HG03135 (cell line): ENCODE measurements around the gene CHST5.

Experiments
- ATAC-seq: cut with Tn5 transposase; IDR thresholded peaks from one replicate; pipeline ENCODE4 v1.9.1; 2021; ENCODE audit warnings: mild to moderate bottlenecking, moderate library complexity; ENCODE audit not compliant: unreplicated experiment

CHST5 gene

DNA sequence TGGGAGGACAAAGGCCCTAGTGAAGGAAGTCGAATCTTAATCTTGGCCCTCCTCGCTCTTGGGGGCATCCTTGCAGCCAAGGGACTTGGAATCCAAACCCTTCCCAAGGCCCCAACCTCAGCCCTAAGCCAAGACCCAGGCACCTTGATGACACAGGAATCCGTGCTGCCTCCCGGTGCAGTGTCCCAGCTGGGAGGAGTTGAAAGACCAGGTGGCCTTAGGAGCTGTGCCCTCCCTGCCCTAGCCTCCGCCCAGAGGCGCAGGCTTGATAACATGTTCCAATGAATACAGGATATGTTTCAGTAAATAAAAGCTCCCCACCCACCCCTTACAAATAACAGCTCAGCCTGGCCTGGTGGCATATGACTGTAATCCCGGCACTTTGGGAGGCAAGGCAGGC, at the start of gene CHST5:
Gene CHST5 (minus strand): TSS at position 208 of the 400 bp plus-strand sequence. CDS start 5,724 bp downstream, outside the sequence.
- no peak for ATAC-seq

DNA sequence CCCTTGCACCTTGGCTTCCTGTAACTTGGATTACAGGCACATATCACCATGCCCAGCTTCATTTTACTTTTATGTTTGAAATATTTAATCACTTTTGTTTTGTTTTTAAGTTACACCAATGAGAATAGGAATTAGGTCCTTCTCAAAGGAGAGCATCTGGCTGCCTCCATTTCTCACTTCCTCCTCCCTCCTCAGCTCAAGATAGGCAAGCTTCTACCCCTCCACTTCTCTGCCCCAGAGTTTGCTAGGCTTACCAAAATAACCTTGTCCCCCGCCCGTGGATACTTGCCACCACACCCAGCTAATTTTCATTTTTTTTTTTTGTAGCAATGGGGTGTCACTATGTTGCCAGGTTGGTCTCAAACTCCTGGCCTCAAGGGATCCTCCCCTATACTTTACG, 48.2 kb upstream of the CHST5 start:
- ATAC-seq = no peak

DNA sequence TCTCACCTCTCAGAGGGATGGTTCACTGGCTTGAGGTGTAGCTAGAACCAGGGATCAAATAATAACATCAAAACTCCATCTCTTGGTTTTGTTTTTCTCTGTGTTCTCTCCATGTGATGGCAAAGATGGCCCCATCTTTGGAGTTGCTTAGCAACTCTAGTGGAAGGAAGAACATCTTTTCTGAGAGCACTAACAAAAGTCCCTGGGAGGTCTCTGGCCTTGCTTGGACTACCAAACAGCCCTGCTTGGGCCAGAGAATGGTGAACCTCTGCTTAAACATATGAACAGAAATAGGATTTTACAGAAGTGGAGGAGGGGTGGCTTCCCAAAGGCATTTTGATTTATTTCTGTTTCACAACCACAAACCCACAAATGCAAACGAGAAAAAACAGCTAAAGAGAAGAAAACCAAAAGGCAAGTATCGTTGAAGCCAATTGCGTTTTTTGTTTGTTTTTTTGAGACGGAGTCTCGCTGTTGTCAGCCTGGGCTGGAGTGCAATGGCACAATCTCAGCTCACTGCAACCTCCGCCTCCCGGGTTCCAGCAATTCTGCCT, 43.5 kb upstream of the CHST5 start:
- no peak for ATAC-seq

DNA sequence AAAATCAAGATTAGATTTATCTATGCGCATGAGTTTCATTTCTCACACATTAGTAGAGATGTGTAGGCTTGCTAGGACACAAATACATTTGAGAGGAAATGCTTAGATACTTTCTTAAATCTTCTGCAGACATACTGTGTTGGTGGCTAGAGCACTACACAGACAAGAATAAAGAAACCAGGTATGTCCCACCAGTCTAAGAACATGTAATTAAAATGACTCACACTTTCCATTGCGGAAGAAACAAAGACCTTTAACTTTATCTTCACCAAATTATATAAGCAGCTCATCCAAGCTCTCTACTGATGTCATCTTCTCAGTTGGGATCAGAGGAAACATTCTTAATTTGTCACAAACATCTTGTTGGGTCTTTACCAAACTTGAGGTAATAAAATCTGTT, 42.8 kb upstream of the CHST5 start:
- ATAC-seq = no peak

DNA sequence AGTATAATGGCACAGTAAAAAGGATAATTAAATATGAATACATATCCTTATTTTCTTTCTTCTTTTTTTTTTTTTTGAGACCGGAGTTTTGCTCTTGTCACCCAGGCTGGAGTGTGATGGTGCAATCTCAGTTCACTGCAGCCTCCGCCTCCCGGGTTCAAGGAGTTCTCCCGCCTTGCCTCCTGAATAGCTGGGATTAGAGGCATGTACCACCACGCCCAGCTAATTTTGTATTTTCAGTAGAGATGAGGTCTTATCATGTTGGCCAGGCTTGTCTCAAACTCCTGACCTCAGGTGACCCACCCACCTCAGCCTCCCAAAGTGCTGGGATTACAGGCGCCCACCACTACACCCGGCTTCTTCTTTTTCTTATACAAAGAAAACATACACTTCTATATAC, 42.3 kb upstream of the CHST5 start:
- ATAC-seq = no peak

DNA sequence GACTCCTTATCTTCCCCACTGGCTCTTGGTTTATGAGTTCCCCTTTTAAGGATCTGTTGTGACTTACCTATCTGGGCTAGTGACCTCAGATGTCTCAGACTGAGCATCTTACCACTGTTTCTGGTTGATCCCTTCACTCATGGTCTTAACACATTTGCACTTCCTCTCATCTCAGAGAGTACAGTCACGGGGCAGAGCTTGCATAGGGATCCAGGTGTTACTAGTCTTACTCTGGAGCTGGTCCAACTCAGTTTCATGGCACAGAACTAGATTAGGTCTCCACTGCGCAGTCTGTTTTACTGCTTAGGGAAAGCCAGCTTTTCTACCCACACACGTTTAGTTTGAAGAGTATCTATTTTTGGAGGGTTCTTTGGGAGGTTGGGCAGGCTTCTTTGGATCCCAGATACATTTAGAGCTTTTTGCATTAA, 40.5 kb upstream of the CHST5 start:
- ATAC-seq = no peak

DNA sequence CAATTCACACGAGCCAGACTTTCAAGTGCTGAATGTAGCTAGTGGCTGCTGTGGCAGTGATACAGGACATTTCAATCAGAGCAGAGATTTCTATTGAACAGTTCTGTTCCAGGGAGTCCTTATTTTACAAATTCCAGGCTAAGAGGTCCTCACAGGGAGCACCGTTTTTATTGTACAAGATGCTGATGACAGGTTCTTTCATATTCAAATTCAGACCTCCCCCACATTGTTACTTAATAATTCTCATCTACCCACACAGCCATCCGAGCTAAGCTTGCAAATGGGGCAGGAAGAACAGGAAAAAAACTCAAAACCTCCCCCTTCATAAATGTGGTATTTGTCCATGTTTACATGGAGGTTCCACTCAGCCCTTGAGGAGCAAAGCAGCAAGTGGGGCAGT, 40.0 kb upstream of the CHST5 start:
- ATAC-seq = no peak

DNA sequence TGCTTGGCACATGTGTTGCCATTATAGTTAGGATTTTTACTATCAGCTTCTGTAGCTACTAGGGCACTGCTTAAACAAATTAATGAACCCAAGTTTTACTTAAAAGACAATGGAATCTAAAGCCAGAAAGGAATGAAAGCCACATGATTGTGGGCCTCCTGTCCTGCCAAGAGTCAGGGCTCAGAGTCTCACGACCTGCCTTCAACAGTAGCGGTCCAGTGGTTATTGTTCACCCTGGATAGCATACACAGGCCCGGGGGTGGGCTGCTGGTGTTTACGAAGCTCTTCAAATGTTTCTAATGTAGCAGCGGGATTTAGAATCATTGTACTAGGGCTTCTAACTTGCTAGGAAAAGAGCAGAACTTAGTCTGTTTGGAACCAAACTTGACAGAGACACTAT, 38.0 kb upstream of the CHST5 start:
- no peak for ATAC-seq

DNA sequence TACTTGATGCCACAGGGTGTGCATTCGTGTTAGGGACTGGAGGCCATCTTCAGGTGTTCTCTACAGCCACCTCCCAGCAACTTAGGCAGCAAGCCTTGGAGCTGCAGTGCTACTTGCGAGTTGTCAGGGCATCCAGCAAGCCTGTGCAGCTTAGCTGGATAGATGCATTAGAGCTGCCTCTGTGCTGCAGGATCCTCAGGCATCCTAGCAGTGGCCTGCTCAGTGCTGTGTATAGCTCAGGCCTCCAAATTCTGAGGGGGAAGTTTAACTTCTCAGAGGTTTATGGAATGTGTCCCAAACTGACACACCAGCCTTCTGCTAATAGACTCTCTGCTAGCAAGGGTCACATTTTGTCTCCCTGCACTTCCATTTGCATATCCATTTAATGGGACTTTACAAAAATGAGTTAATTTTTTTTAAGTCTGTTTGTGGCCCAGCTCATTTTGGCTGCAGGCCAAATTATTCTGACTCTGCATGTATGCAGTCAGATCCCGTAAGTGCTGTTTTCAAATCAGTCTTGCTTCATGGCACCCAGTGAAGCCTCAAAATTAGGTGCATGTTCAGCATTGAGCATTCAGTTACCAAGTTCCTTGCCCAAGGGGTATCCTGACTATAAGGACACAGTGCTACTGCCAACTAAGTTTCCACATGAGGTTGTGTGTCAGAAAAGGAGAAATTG, 37.1 kb upstream of the CHST5 start:
- no peak for ATAC-seq

DNA sequence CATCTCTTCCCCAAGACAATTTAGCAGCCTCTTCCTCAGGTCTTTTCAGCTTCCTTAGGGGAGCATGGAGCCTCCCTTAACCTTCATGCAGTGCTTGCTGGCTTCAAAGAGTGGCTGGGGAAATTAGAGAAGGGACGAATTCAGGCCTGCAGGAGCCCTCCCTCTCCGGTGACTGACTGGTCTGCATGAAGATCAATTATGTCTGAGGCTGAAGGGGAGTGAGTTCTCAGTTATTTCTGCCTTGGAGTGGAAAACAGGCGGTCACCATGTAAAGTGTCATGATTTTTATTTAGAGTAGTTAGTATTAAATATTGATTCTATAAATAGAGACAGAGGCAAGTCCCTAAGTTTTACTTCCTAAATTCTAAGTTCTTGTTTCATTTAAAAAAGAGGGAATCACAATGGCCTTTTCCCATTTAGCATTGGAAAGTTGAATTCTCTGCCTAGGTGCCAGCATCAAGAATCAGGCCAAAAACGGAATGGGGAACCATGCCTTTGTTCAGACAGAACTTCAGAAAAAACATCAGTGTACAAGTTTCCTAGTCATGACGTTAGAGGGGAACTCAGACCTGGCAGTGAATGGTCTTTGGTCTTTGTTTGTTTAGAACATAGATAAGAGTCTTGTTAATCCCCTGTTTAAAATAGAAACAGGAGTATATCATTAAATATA, 34.6 kb upstream of the CHST5 start:
- ATAC-seq = no peak

DNA sequence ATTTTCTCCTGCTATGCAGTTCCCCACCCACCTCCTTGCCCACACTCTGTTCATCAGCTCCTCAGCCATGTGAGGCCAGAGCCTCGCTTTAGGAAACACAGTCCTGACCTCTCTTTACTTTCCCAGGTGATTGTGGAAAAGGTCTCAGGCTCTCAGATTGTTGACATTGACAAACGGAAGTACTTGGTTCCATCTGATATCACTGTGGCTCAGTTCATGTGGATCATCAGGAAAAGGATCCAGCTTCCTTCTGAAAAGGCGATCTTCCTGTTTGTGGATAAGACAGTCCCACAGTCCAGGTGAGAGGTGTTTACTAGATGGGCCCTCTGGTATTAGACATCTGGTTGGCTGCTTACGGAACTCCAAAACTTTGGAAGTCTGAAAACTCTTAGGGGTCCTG, 32.0 kb upstream of the CHST5 start:
- ATAC-seq = no peak

DNA sequence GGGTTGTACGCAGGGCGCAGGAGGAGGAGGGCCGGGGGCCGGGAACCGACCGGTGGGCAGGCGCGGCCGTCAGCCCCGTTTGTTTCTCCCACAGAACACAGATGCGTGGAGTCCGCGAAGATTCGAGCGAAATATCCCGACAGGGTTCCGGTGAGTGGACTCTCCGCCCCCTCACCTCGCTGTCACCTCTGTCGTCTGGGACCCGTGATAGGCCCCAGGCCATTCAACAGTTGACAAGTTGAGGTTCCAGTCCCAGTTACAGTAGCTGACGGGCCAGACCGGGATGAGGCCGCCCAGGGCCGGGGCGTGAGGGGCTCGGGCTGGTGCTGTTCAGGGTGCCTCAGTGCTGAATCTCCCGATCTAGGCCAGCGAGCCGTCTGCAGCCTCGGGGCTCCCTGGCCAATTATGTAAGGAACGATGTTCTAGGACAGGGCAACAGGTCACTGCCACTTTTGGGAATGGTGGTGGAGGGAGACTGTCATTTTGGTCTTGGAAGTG, 30.9 kb upstream of the CHST5 start:
- no peak for ATAC-seq

DNA sequence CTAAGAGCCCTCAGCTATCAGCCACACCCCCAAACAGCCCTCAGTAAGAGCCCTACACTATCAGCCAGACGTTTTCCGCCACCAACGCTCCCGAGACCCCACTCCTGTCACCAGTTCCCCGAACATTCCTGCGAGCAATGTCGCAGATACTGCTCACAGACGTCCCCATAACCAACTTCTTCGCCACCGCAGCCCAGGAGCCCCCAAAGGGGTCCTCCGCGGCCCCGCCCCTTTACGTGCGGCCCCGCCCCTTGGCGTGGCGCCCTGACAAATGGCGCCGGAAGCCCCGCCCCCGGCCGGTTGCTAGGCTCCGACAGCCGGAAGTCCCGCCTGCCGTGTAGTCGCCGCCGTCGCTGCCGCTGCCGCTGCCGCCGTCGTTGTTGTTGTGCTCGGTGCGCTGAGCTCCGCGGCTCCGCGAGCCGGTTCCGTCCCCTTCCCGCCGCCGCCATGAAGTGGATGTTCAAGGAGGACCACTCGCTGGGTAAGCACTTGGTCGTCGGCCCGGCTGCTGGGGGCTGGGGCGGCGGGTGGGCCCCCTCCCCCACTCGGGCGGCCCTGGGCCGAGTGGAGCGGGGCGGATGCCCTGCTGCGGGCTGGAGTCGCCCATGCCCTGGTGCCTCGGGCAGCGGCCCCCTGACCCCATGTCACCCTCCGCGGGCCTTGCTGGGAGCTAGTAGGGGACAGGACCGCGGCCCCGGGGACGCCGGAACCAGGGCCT, 30.3 kb upstream of the CHST5 start, which contains the start of gene GABARAPL2:
Gene GABARAPL2 (plus strand): TSS at position 340 of the 718 bp plus-strand sequence. CDS start 108 bp downstream, at position 448.
- ATAC-seq = peak; percentile 77

DNA sequence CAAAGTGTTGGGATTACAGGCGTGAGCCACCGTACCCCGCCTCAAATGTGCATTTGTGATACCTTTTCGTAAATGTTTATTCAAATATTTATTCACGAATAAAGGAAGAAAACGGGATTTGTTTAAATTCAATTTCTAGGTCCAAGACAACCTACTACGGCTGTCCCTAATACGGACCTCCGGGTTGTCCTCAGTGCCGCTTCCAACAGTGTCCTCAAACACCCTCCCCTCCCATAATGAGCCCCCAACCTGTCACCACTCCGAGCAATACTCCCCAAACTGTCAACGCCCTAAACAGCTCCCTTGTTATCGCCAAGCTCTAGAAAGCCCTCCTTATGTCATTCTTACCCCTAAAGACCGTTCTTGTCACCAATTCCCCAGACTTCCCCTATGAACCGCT, 29.7 kb upstream of the CHST5 start:
- ATAC-seq = peak; percentile 5

DNA sequence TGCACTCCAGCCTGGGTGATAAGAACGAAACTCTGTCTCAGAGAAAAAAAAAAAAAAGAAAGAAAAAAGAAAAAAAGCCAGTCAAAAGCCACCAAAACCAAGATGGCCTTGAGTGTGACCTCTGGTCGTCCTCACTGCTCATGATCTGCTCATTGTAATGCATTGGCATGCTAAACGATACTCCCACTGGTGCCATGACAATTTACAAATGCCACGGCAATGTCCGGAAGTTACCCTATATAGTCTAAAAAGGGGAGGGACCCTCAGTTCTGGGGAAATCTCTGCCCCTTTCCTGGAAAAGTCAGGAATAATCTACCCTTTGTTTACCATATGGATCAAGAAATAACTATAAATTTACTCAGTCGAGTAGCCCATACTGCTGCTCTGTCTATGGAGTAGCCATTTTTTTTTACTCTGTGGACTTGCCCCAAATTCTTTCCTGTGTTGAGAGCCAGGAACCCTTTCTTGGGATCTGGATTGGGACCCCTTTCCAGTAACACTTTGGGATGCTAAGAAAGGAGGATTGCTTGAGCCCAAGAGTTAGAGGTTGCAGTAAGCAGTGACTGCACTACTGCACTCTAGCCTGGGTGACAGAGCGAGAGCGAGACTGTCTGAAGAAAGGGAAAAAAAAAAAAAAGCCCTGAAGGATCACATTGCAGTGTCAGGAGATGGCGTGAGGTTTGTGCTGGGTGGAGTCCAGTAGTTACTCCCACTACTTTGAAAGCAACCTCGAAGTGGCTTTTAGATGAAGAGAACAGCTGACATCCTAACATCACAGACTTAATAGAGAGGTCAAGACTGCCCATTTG, 23.9 kb upstream of the CHST5 start:
- no peak for ATAC-seq

DNA sequence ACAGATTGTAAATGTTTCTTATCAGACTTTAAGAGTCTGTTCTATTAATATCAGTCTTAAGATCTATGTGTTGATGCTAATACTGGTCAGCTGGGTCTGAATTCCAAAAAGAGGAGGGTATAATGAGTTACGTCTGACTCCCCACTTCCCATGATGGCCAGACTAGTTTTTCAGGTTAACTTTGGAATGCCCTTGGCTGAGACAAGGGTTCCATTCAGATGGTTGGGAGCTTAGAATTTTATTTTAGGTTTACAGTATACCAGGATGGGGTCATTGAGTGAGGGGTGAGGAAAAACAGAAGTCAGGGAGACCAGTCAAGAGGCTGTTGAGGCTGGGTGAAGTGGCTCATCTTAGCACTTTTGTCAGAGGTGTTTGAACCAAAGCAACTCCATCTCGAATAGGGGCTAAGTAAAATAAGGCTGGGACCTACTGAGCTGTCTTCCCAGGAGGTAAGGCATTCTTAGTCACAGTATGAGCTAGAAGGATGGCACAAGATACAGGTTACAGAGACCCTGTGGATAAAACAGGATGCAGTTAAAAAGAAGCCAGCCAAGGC, 23.0 kb upstream of the CHST5 start:
- no peak for ATAC-seq

DNA sequence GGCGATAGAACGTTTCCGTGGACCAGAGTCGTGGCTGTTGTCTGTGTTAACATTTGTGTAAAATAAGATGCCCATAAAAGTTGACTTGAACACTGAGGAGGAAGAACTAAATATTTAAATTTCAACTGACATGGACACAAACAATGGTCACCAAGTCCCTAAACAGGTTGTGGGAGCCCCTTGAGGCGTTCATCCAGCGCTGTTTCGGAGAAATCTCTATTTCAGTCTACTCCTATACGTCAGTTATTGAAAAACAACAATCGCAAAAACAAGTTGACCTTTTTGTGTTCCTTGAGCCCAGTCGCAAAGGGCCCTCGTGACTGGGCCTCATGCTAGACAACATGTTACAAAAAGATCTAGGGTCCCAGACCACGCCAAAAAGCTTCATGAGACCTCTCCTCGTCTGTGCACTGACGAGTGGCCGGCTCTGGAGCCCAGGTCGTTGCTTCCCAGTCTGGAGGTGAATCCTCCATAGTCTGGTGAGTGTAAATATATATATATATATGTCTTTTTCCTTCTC, 20.6 kb upstream of the CHST5 start:
- no peak for ATAC-seq

DNA sequence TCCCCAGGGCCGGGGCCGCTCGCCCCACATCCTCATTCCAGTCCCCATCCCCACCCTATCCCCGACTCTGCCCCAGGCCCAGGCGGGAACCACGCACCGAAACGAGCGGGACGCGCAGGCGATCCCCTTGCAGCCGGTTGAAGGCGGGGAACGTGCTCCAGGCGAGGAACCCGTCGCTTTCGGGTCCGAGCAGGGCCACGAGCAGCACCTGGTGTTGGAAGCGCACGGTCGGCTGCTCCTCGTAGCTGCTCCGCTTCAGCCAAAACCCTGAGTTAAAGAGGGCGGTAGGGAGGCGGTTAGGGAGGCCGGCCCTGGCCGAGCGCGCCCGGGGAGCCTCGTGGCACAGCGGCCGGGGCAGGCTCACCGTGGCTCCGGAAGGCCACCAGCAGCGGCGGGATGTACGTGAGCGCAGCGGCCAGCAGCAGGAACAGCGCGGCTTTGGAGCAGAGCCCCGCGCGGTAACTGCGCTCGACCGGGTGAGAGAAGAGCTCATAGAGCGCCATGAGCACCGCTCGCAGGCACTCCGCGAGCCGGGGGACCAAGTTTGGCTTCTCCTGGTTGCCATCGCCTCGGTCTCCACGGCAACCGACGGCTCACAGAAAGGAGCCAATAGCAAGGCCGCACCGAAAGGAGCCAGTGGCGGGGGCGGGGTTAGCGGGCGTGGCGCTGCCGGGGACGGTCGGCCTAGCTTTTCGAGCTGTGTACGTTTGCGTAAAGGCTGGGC, 20.0 kb upstream of the CHST5 start, which contains the start of gene TMEM231:
Gene TMEM231 (minus strand): TSS at position 546 of the 724 bp plus-strand sequence. CDS start 43 bp downstream, at position 503.
- peak; percentile 97 for ATAC-seq

DNA sequence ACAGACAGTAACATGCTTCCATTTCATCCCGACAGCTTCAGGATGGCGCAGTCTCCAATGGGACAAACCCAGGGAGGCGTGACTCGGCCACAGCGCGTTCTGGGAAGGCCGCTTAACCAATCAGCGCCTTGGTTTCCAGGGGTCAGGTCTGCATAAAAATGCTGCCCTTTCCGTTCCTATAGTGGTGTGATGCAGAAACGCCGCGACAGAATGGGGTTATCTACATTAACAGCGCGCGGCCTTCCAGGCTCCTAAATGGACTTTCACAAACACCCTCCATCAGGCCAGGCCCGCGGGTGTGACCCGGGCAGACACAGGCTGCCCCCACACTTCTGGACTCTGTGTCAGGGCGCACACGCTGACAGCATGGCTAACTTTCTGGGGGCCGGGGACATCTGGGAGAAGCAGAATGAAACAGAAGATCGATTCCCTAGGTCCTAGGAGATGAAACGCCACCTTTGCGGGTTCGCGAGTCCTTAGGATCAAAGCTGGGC, 19.4 kb upstream of the CHST5 start:
- peak; percentile 27 for ATAC-seq
